MCF 10A (cell line): Measurements from ENCODE around the gene PTGR3. TPM values are rescaled to one million over a fixed set of nuclear protein-coding genes. Genes with fewer than 3 reads are reported as not detected.

Experiments
- BruUV-seq: library from RNA; stranded (reverse); fragments of 400-500 nt; replicated peaks from 2 replicates; lab custom pipeline; 2021; lab: Mats Ljungman, UMichigan
- CTCF ChIA-PET: fragments of 300-600 bp; sonication (Branson Sonifier 250); formaldehyde crosslinking; extraction: SDS; loops from one replicate; lab custom pipeline; 2021; ENCODE audit warnings: antibody characterized with exemption, inconsistent platforms; lab: Yijun Ruan, JAX
- POLR2A ChIA-PET: fragments of 300-600, 350-650 bp; sonication (Branson Sonifier 250); formaldehyde crosslinking; extraction: SDS; loops from one replicate; lab custom pipeline; 2020; ENCODE audit warnings: antibody characterized with exemption, inconsistent platforms; lab: Yijun Ruan, JAX
- DNase-seq: peaks from one replicate; pipeline ENCODE4 v3.0.0-alpha.2; 2018; ENCODE audit not compliant: unreplicated experiment
- H3K27ac Mint-ChIP-seq: one replicate; pipeline ENCODE4 v1.8.0; 2022; ENCODE audit warnings: mild to moderate bottlenecking, low read depth, mixed read lengths; ENCODE audit not compliant: unreplicated experiment
- H3K27me3 Mint-ChIP-seq: one replicate; pipeline ENCODE4 v1.8.0; 2022; ENCODE audit warnings: mixed read lengths; ENCODE audit not compliant: insufficient read depth, unreplicated experiment
- H3K36me3 Mint-ChIP-seq: one replicate; pipeline ENCODE4 v1.8.0; 2022; ENCODE audit warnings: mild to moderate bottlenecking, moderate library complexity, mixed read lengths; ENCODE audit not compliant: insufficient read depth, unreplicated experiment
- H3K4me1 Mint-ChIP-seq: one replicate; pipeline ENCODE4 v1.8.0; 2022; ENCODE audit warnings: mixed read lengths; ENCODE audit not compliant: insufficient read depth, unreplicated experiment
- H3K4me3 Mint-ChIP-seq: one replicate; pipeline ENCODE4 v1.8.0; 2022; ENCODE audit warnings: mild to moderate bottlenecking, moderate library complexity, mixed read lengths; ENCODE audit not compliant: unreplicated experiment
- H3K9me3 Mint-ChIP-seq: one replicate; pipeline ENCODE4 v1.8.0; 2022; ENCODE audit warnings: mixed read lengths; ENCODE audit not compliant: unreplicated experiment
- CTCF ChIP-seq: fragments of 200-600 bp; IDR thresholded peaks from one replicate; pipeline ENCODE4 v1.8.0; 2022; ENCODE audit warnings: antibody characterized with exemption, mild to moderate bottlenecking; ENCODE audit not compliant: unreplicated experiment
- intact Hi-C: fragments of 100-400 bp; cut with micrococcal nuclease; formaldehyde crosslinking; loops from 2 replicates; pipeline ENCODE4 v1.14.1; 2022
- total RNA-seq: library from RNA; stranded (reverse); gene quantifications from 2 replicates; pipeline ENCODE4 v1.2.3, GENCODE V29; 2022

The PTGR3 gene
- total RNA-seq, 1 experiment from 2014 or later: 20.6 TPM

GRCh38 chr18:75227535-75228296 is 18.8 kb upstream of the PTGR3 start:
- Mint-ChIP-seq H3K4me1 (peaks cover 5% of the 10 kb centered on the region), H3K4me3 (no peak overlapping the region), H3K9me3 (no peaks in the 10 kb centered on the region), H3K27me3 (no peaks in the 10 kb centered on the region), H3K27ac (no peak overlapping the region), H3K36me3 (peaks cover 4% of the 10 kb centered on the region)
- no TSS peak for BruUV-seq
- intact Hi-C loops: no loop called here
- no peak for DNase-seq
- CTCF ChIA-PET: interaction anchor here (1.2 kb wide), 1 partner anchor 12 kb away, joined by 3 read pairs; no protein-coding TSS in a partner anchor
- POLR2A ChIA-PET: no interaction called here
- TF ChIP-seq CTCF: no peak

GRCh38 chr18:75226956-75227316 is 18.0 kb upstream of the PTGR3 start:
- intact Hi-C loops: no loop called here
- Mint-ChIP-seq H3K4me3 (no peak overlapping the region), H3K27ac (no peak overlapping the region), H3K9me3 (no peaks in the 10 kb centered on the region), H3K36me3 (peaks cover 4% of the 10 kb centered on the region), H3K27me3 (no peaks in the 10 kb centered on the region), H3K4me1 (peaks cover 5% of the 10 kb centered on the region)
- ChIA-PET POLR2A (interaction anchor here (0.6 to 2.3 kb wide), 2 partner anchors 17 to 1029 kb away, joined by 3 to 10 read pairs; partner anchors contain the start of gene TSHZ1), CTCF (no interaction called here)
- TF ChIP-seq CTCF: no peak
- no TSS peak for BruUV-seq
- DNase-seq: no peak

GRCh38 chr18:75226286-75226955 is 17.5 kb upstream of the PTGR3 start:
- Mint-ChIP-seq H3K27me3 (no peaks in the 10 kb centered on the region), H3K27ac (no peak overlapping the region), H3K36me3 (peaks cover 4% of the 10 kb centered on the region), H3K4me3 (no peak overlapping the region), H3K9me3 (no peaks in the 10 kb centered on the region), H3K4me1 (peaks cover 5% of the 10 kb centered on the region)
- DNase-seq: no peak
- TF ChIP-seq CTCF: no peak
- no TSS peak for BruUV-seq
- POLR2A ChIA-PET: interaction anchor here (0.6 to 2.3 kb wide), 2 partner anchors 16 to 1029 kb away, joined by 3 to 10 read pairs; partner anchors contain the start of gene TSHZ1
- intact Hi-C loops: no loop called here
- CTCF ChIA-PET: interaction anchor here (0.6 to 1.9 kb wide), 3 partner anchors 11 to 531 kb away, joined by 3 to 4 read pairs (median 4); no protein-coding TSS in a partner anchor
